HG03039 (cell line): Measurements from ENCODE around the gene ATRNL1.
A peak's percentile ranks its signal among the peaks of the same experiment; 100 is the strongest.
"Not testable (repeated sequence)": the region's sequence is repeated elsewhere in the genome, so short reads cannot be mapped to it uniquely, and the experiment has no call there.

Experiments used
- ATAC-seq: cut with Tn5 transposase; IDR thresholded peaks from one replicate; pipeline ENCODE4 v1.9.1; 2021; ENCODE audit warnings: mild to moderate bottlenecking, moderate library complexity; ENCODE audit not compliant: unreplicated experiment

ATRNL1 gene

GRCh38 chr10:115402699-115403098 is 309.5 kb downstream of the ATRNL1 start:
- ATAC-seq, result no peak

GRCh38 chr10:115405838-115406237 is 312.7 kb downstream of the ATRNL1 start:
- not testable (repeated sequence) for ATAC-seq

- ATAC-seq, result no peak
Measured at GRCh38 chr10:115409347-115409746, 316.2 kb downstream of the ATRNL1 start.

GRCh38 chr10:115417585-115418265 is 324.6 kb downstream of the ATRNL1 start:
- ATAC-seq, result peak; percentile 97

GRCh38 chr10:115422624-115423023 is 329.5 kb downstream of the ATRNL1 start:
- ATAC-seq, result no peak

- ATAC-seq, result no peak
Measured at GRCh38 chr10:115427611-115428010, 334.4 kb downstream of the ATRNL1 start.

GRCh38 chr10:115432188-115432819 is 339.1 kb downstream of the ATRNL1 start:
- no peak for ATAC-seq

GRCh38 chr10:115436999-115437398 is 343.8 kb downstream of the ATRNL1 start:
- ATAC-seq, result no peak

GRCh38 chr10:115441907-115442545 is 348.9 kb downstream of the ATRNL1 start:
- no peak for ATAC-seq

GRCh38 chr10:115456812-115457211 is 363.6 kb downstream of the ATRNL1 start:
- ATAC-seq, result no peak

GRCh38 chr10:115483294-115483693 is 390.1 kb downstream of the ATRNL1 start:
- no peak for ATAC-seq

- ATAC-seq, result no peak
Measured at GRCh38 chr10:115491526-115492140, 398.5 kb downstream of the ATRNL1 start.

GRCh38 chr10:115503546-115503945 is 410.4 kb downstream of the ATRNL1 start:
- ATAC-seq, result no peak

GRCh38 chr10:115514895-115515294 is 421.7 kb downstream of the ATRNL1 start:
- no peak for ATAC-seq

GRCh38 chr10:115525141-115525540 is 432.0 kb downstream of the ATRNL1 start:
- ATAC-seq, result no peak

GRCh38 chr10:115527682-115528081 is 434.5 kb downstream of the ATRNL1 start:
- ATAC-seq, result not testable (repeated sequence)

- not testable (repeated sequence) for ATAC-seq
Measured at GRCh38 chr10:115536401-115536800, 443.2 kb downstream of the ATRNL1 start.

GRCh38 chr10:115539142-115539762 is 446.1 kb downstream of the ATRNL1 start:
- no peak for ATAC-seq

- no peak for ATAC-seq
Measured at GRCh38 chr10:115555887-115556402, 462.8 kb downstream of the ATRNL1 start.

GRCh38 chr10:115558252-115558651 is 465.1 kb downstream of the ATRNL1 start:
- no peak for ATAC-seq

GRCh38 chr10:115566867-115567266 is 473.7 kb downstream of the ATRNL1 start:
- no peak for ATAC-seq
